Vagina (tissue), 2 donors: Measurements from ENCODE around the gene B4GALNT3. TPM values are rescaled to one million over a fixed set of nuclear protein-coding genes. Genes with fewer than 3 reads are reported as not detected.

Experiments used
- DNase-seq, 2 donors: peaks; one replicate each; pipeline ENCODE4 v3.0.0-alpha.2; 2017; ENCODE audit errors: extremely low spot score in 2 of 2
- H3K27ac ChIP-seq: fragments of 200-600 bp; sonication (generic); one replicate; pipeline ENCODE4 v1.5.1; 2019
- H3K27me3 ChIP-seq: fragments of 200-600 bp; sonication (generic); one replicate; pipeline ENCODE4 v1.5.1; 2019
- H3K36me3 ChIP-seq, 2 donors: fragments of 200-600 bp; sonication (generic); one replicate each; pipeline ENCODE4 v1.5.1; 2017 to 2019
- H3K4me1 ChIP-seq: fragments of 200-600 bp; sonication (generic); one replicate; pipeline ENCODE4 v1.5.1; 2019
- H3K4me3 ChIP-seq, 2 donors: fragments of 200-600 bp; sonication (generic); 1 replicate in 1 of 2; 2 replicates in 1 of 2; pipeline ENCODE4 v1.5.1; 2016 to 2019
- H3K9me3 ChIP-seq: fragments of 200-600 bp; sonication (generic); one replicate; pipeline ENCODE4 v1.5.1; 2019
- CTCF ChIP-seq, 3 experiments: fragments of 450-650 bp in 2 of 3; fragments of 200-600 bp in 1 of 3; sonication (generic) in 1 of 3; IDR thresholded peaks; one replicate each; pipeline ENCODE4 v1.5.1; 2017 to 2019; ENCODE audit warnings: antibody characterized with exemption in 3 of 3, mild to moderate bottlenecking in 2 of 3, moderate library complexity in 2 of 3
- POLR2A ChIP-seq, 2 donors: fragments of 450-650 bp; IDR thresholded peaks; one replicate each; pipeline ENCODE4 v1.6.1; 2017; ENCODE audit warnings: antibody characterized with exemption in 2 of 2, mild to moderate bottlenecking in 2 of 2, moderate library complexity in 2 of 2
- POLR2AphosphoS5 ChIP-seq, 2 donors: sonication (generic); formaldehyde crosslinking; IDR thresholded peaks; one replicate each; pipeline ENCODE4 v1.9.0; 2017; ENCODE audit warnings: antibody characterized with exemption in 2 of 2, mild to moderate bottlenecking in 2 of 2, low read depth in 1 of 2; ENCODE audit not compliant: insufficient read depth in 1 of 2
- intact Hi-C: fragments of 100-400 bp; cut with DNase I; formaldehyde crosslinking; loops from one replicate; pipeline ENCODE4 v1.15.1; 2023
- total RNA-seq: library from RNA; depleted of rRNA; stranded (reverse); fragments of >200 nt; gene quantifications from one replicate; pipeline ENCODE4 v1.2.3, GENCODE V29; 2016

B4GALNT3 gene
- total RNA-seq, 1 donor from 2014 or later = 13.3 TPM

- Histone ChIP-seq H3K9me3 (no peaks in the 10 kb centered on the region), H3K4me1 (peaks cover 8% of the 10 kb centered on the region), H3K4me3 (no peak overlapping the region), H3K27ac (no peak overlapping the region), H3K36me3 (no peaks in the 10 kb centered on the region), H3K27me3 (no peaks in the 10 kb centered on the region)
- no peak for TF ChIP-seq POLR2AphosphoS5 (IDR thresholded peaks at IDR 0.05; ENCODE audit: insufficient read depth in 1 of 2, low read depth in 1 of 2)
- TF ChIP-seq CTCF (IDR thresholded peaks at IDR 0.05) = no peak
- no peak for TF ChIP-seq POLR2A (IDR thresholded peaks at IDR 0.05)
- intact Hi-C loops = loop anchor here (5.0 kb wide), 1 partner anchor 92 kb away; no protein-coding TSS in a partner anchor
- no peak for DNase-seq
Measured at GRCh38 chr12:454833-455232, 4.9 kb upstream of the B4GALNT3 start.

- Histone ChIP-seq H3K4me1 (peaks cover 13% of the 10 kb centered on the region), H3K36me3 (no peaks in the 10 kb centered on the region), H3K27me3 (no peaks in the 10 kb centered on the region), H3K4me3 (no peak overlapping the region), H3K9me3 (no peaks in the 10 kb centered on the region), H3K27ac (no peak overlapping the region)
- TF ChIP-seq POLR2AphosphoS5 (IDR thresholded peaks at IDR 0.05; ENCODE audit: insufficient read depth in 1 of 2, low read depth in 1 of 2) = no peak
- TF ChIP-seq POLR2A (IDR thresholded peaks at IDR 0.05) = no peak
- TF ChIP-seq CTCF (IDR thresholded peaks at IDR 0.05) = no peak
- intact Hi-C loops = loop anchor here (5.0 kb wide), 1 partner anchor 91 kb away; no protein-coding TSS in a partner anchor
- no peak for DNase-seq
Measured at GRCh38 chr12:455821-456220, 3.9 kb upstream of the B4GALNT3 start.

GRCh38 chr12:457676-458075 is 2.1 kb upstream of the B4GALNT3 start:
- intact Hi-C loops = loop anchor here (5.0 kb wide), 1 partner anchor 90 kb away; no protein-coding TSS in a partner anchor
- Histone ChIP-seq H3K4me1 (peaks cover 18% of the 10 kb centered on the region), H3K9me3 (no peaks in the 10 kb centered on the region), H3K27me3 (no peaks in the 10 kb centered on the region), H3K36me3 (no peaks in the 10 kb centered on the region), H3K4me3 (no peak overlapping the region), H3K27ac (no peak overlapping the region)
- DNase-seq = no peak
- TF ChIP-seq POLR2AphosphoS5 (IDR thresholded peaks at IDR 0.05; ENCODE audit: insufficient read depth in 1 of 2, low read depth in 1 of 2) = no peak
- TF ChIP-seq CTCF (IDR thresholded peaks at IDR 0.05) = no peak
- TF ChIP-seq POLR2A (IDR thresholded peaks at IDR 0.05) = no peak

GRCh38 chr12:459050-459429 is 699 bp upstream of the B4GALNT3 start:
- Histone ChIP-seq H3K4me3 (peak overlapping the region in 1 of 2 donors; percentile 56), H3K4me1 (peaks cover 18% of the 10 kb centered on the region), H3K27me3 (no peaks in the 10 kb centered on the region), H3K27ac (no peak overlapping the region), H3K9me3 (no peaks in the 10 kb centered on the region), H3K36me3 (no peaks in the 10 kb centered on the region)
- intact Hi-C loops = loop anchor here (5.0 kb wide), 1 partner anchor 88 kb away; no protein-coding TSS in a partner anchor
- TF ChIP-seq POLR2AphosphoS5 (IDR thresholded peaks at IDR 0.05; ENCODE audit: insufficient read depth in 1 of 2, low read depth in 1 of 2) = no peak
- no peak for TF ChIP-seq POLR2A (IDR thresholded peaks at IDR 0.05)
- TF ChIP-seq CTCF (IDR thresholded peaks at IDR 0.05) = no peak
- no peak for DNase-seq
